Amygdala (tissue), 56 donors: ENCODE measurements around the gene MITF.

Experiments
- DNase-seq, 56 donors: peaks; one replicate each; lab custom pipeline; 2025; lab: John Stamatoyannopoulos, UW

Gene MITF

GRCh38 chr3:69724722-69725435, 14.4 kb upstream of the MITF start:
- no peak for DNase-seq

GRCh38 chr3:69725994-69726571, 13.2 kb upstream of the MITF start:
- no peak for DNase-seq

- no peak for DNase-seq
Measured at GRCh38 chr3:69729147-69729919, 9.9 kb upstream of the MITF start.

GRCh38 chr3:69731080-69731479, 8.2 kb upstream of the MITF start:
- DNase-seq, result no peak

- DNase-seq, result no peak
Measured at GRCh38 chr3:69735893-69736292, 3.4 kb upstream of the MITF start.

- no peak for DNase-seq
Measured at GRCh38 chr3:69737392-69737791, 1.9 kb upstream of the MITF start.

GRCh38 chr3:69738315-69738714, 949 bp upstream of the MITF start:
- DNase-seq, result no peak

GRCh38 chr3:69738859-69739203, 433 bp upstream of the MITF start:
- no peak for DNase-seq

- peak in 15 of 56 donors; percentile 4 to 54 (median 14) for DNase-seq
Measured at GRCh38 chr3:69740103-69741021, 1.1 kb downstream of the MITF start.

GRCh38 chr3:69741032-69741767, 1.9 kb downstream of the MITF start:
- DNase-seq, result peak in 5 of 56 donors; percentile 8 to 54 (median 28)

GRCh38 chr3:69742391-69742790, 3.1 kb downstream of the MITF start:
- no peak for DNase-seq

- DNase-seq, result no peak
Measured at GRCh38 chr3:69743975-69744906, 5.0 kb downstream of the MITF start.

- no peak for DNase-seq
Measured at GRCh38 chr3:69745505-69745904, 6.2 kb downstream of the MITF start.

GRCh38 chr3:69746119-69746518, 6.9 kb downstream of the MITF start:
- no peak for DNase-seq

GRCh38 chr3:69747511-69748258, 8.4 kb downstream of the MITF start:
- DNase-seq, result no peak

GRCh38 chr3:69748503-69748902, 9.2 kb downstream of the MITF start:
- no peak for DNase-seq

- no peak for DNase-seq
Measured at GRCh38 chr3:69749461-69749860, 10.2 kb downstream of the MITF start.

- no peak for DNase-seq
Measured at GRCh38 chr3:69750549-69750948, 11.3 kb downstream of the MITF start.
